H1 (cell line): ENCODE data around the gene PREX1. TPM values are rescaled to one million over a fixed set of nuclear protein-coding genes. Genes with fewer than 3 reads are reported as not detected.

ENCODE experiments used
- CTCF ChIA-PET: fragments of 300-600 bp; sonication (Branson Sonifier 250); formaldehyde crosslinking; loops from one replicate; lab custom pipeline; 2021; ENCODE audit not compliant: partially characterized antibody; lab: Charles Lee
- POLR2A ChIA-PET: fragments of 300-600 bp; sonication (Branson Sonifier 250); formaldehyde crosslinking; loops from one replicate; lab custom pipeline; 2021; ENCODE audit warnings: inconsistent platforms; ENCODE audit not compliant: partially characterized antibody; lab: Charles Lee
- DNase-seq, 2 experiments: peaks; one replicate each; pipeline versions ENCODE4 v3.0.0 to v3.0.0-alpha.2; 2010 to 2022; ENCODE audit warnings: low spot score in 2 of 2, low read depth in 1 of 2, mixed read lengths in 1 of 2
- FAIRE-seq: peaks from 2 replicates; lab custom pipeline; 2011; peaks lifted over from hg19 to GRCh38; lab: Jason Lieb, UNC
- H2AFZ ChIP-seq: 2 replicates; pipeline ENCODE4 v1.8.1; 2012; ENCODE audit warnings: low read length, inconsistent platforms
- H2AK5ac ChIP-seq: 2 replicates; pipeline ENCODE4 v1.6.1; 2013; ENCODE audit warnings: low read depth, low read length
- H2BK120ac ChIP-seq: replicated peaks from 2 replicates; pipeline ENCODE3; 2013; ENCODE audit warnings: low read depth, low read length, inconsistent platforms
- H2BK12ac ChIP-seq: 2 replicates; pipeline ENCODE4 v1.6.1; 2013; ENCODE audit warnings: low read depth, low read length
- H2BK15ac ChIP-seq: 2 replicates; pipeline ENCODE4 v1.6.1; 2013; ENCODE audit warnings: low read length
- H2BK20ac ChIP-seq: 2 replicates; pipeline ENCODE4 v1.6.1; 2013; ENCODE audit warnings: low read length
- H2BK5ac ChIP-seq: 2 replicates; pipeline ENCODE4 v1.6.1; 2013; ENCODE audit warnings: low read depth, low read length
- H3K14ac ChIP-seq: 2 replicates; pipeline ENCODE4 v1.6.1; 2013; ENCODE audit warnings: inconsistent platforms; ENCODE audit not compliant: insufficient read length
- H3K18ac ChIP-seq: 2 replicates; pipeline ENCODE4 v1.6.1; 2013; ENCODE audit warnings: low read length; ENCODE audit errors: extremely low read depth
- H3K23ac ChIP-seq: 2 replicates; pipeline ENCODE4 v1.6.1; 2013; ENCODE audit warnings: inconsistent platforms; ENCODE audit not compliant: insufficient read length
- H3K23me2 ChIP-seq: 2 replicates; pipeline ENCODE4 v1.6.1; 2013; ENCODE audit warnings: low read depth, low read length
- H3K27ac ChIP-seq: 2 replicates; pipeline ENCODE4 v1.6.1; 2011; ENCODE audit warnings: low read depth, low read length, inconsistent platforms
- H3K27me3 ChIP-seq, 4 experiments: replicated peaks in 1 of 4; 1 replicate in 1 of 4; 2 replicates in 3 of 4; pipeline versions ENCODE4 v1.6.1 to v1.8.1; 2011 to 2013; ENCODE audit warnings: low read length in 3 of 4, mild to moderate bottlenecking in 3 of 4, inconsistent platforms in 2 of 4, mixed read lengths in 2 of 4, moderate library complexity in 1 of 4; ENCODE audit not compliant: control insufficient read depth in 3 of 4, insufficient read depth in 3 of 4; ENCODE audit errors: extremely low read depth in 1 of 4
- H3K36me3 ChIP-seq, 4 experiments: 2 replicates each; pipeline versions ENCODE4 v1.6.1 to v1.8.1; 2011 to 2013; ENCODE audit warnings: mild to moderate bottlenecking in 4 of 4, low read length in 3 of 4, moderate library complexity in 2 of 4, control low read depth in 1 of 4, inconsistent platforms in 1 of 4; ENCODE audit not compliant: insufficient read depth in 4 of 4, control insufficient read depth in 2 of 4
- H3K4ac ChIP-seq: replicated peaks from 2 replicates; pipeline ENCODE3; 2013; ENCODE audit warnings: low read length, low read depth, mixed read lengths, inconsistent platforms; ENCODE audit not compliant: insufficient read length
- H3K4me1 ChIP-seq, 4 experiments: replicated peaks in 1 of 4; 1 replicate in 1 of 4; 2 replicates in 3 of 4; pipeline versions ENCODE4 v1.6.1 to v1.8.1; 2011 to 2013; ENCODE audit warnings: low read length in 3 of 4, inconsistent platforms in 2 of 4, mixed read lengths in 1 of 4; ENCODE audit not compliant: insufficient read depth in 4 of 4, control insufficient read depth in 3 of 4
- H3K4me2 ChIP-seq, 2 experiments: 2 replicates each; pipeline versions ENCODE4 v1.6.1 to v1.8.1; 2011 to 2013; ENCODE audit warnings: low read depth in 2 of 2, low read length in 2 of 2, control low read depth in 1 of 2, inconsistent platforms in 1 of 2, mild to moderate bottlenecking in 1 of 2; ENCODE audit not compliant: insufficient read depth in 1 of 2
- H3K4me3 ChIP-seq, 4 experiments: fragments of 200-600, 300-600 bp in 1 of 4; sonication (generic), shearing (Covaris generic), sonication (Bioruptor Twin) in 1 of 4; 2 replicates each; pipeline versions ENCODE4 v1.5.1 to v1.8.1; 2011 to 2016; ENCODE audit warnings: low read length in 4 of 4, low read depth in 3 of 4, control low read depth in 2 of 4, inconsistent platforms in 2 of 4, mild to moderate bottlenecking in 2 of 4, mixed read lengths in 1 of 4, moderate library complexity in 1 of 4; ENCODE audit not compliant: insufficient read depth in 2 of 4; ENCODE audit errors: extremely low read depth in 1 of 4
- H3K56ac ChIP-seq: replicated peaks from 2 replicates; pipeline ENCODE3; 2013; ENCODE audit warnings: low read depth, mild to moderate bottlenecking, mixed read lengths, low read length, inconsistent platforms; ENCODE audit not compliant: insufficient read length
- H3K79me1 ChIP-seq: 2 replicates; pipeline ENCODE4 v1.6.1; 2013; ENCODE audit warnings: low read depth, low read length, control low read depth
- H3K79me2 ChIP-seq, 2 experiments: 2 replicates each; pipeline versions ENCODE4 v1.6.1 to v1.8.1; 2012 to 2013; ENCODE audit warnings: low read length in 2 of 2, mild to moderate bottlenecking in 2 of 2, inconsistent platforms in 1 of 2; ENCODE audit not compliant: insufficient read depth in 2 of 2, control insufficient read depth in 1 of 2
- H3K9ac ChIP-seq, 4 experiments: replicated peaks in 1 of 4; 1 replicate in 1 of 4; 2 replicates in 3 of 4; pipeline versions ENCODE4 v1.6.1 to v1.8.1; 2011 to 2013; ENCODE audit warnings: low read depth in 3 of 4, low read length in 3 of 4, control low read depth in 2 of 4, mild to moderate bottlenecking in 2 of 4, moderate library complexity in 2 of 4, inconsistent platforms in 1 of 4; ENCODE audit errors: extremely low read depth in 1 of 4
- H3K9me3 ChIP-seq, 2 experiments: 2 replicates each; pipeline versions ENCODE4 v1.6.1 to v1.8.1; 2012 to 2013; ENCODE audit warnings: mild to moderate bottlenecking in 2 of 2, moderate library complexity in 2 of 2, control low read depth in 1 of 2, inconsistent platforms in 1 of 2, low read depth in 1 of 2, low read length in 1 of 2, mixed read lengths in 1 of 2; ENCODE audit not compliant: insufficient read depth in 2 of 2
- H4K20me1 ChIP-seq, 2 experiments: replicated peaks in 1 of 2; 2 replicates each; pipeline versions ENCODE3 to v1.8.1; 2011 to 2013; ENCODE audit warnings: inconsistent platforms in 2 of 2, low read length in 2 of 2, mild to moderate bottlenecking in 1 of 2; ENCODE audit not compliant: insufficient read depth in 2 of 2, control insufficient read depth in 1 of 2
- H4K5ac ChIP-seq: 2 replicates; pipeline ENCODE4 v1.6.1; 2013; ENCODE audit warnings: low read length, low read depth, mixed read lengths, inconsistent platforms; ENCODE audit not compliant: insufficient read length
- H4K8ac ChIP-seq: 2 replicates; pipeline ENCODE4 v1.8.0; 2013; ENCODE audit warnings: mild to moderate bottlenecking, moderate library complexity, low read length, inconsistent platforms; ENCODE audit not compliant: insufficient read depth; ENCODE audit errors: extremely low read depth
- H4K91ac ChIP-seq: replicated peaks from 2 replicates; pipeline ENCODE3; 2013; ENCODE audit warnings: low read length, mixed read lengths, inconsistent platforms; ENCODE audit not compliant: insufficient read length
- CBX8 ChIP-seq: fragments of 300-800, 300-1000 bp; sonication (generic); IDR thresholded peaks from 2 replicates; pipeline ENCODE4 v1.7.1; 2016; ENCODE audit warnings: low read depth, low read length, borderline replicate concordance
- WGBS, 2 experiments: shearing (Covaris generic) in 1 of 2; methylation state at CpG; one replicate each; pipeline versions ENCODE4 v1.1.6 to v1.1.7; 2013 to 2015; ENCODE audit warnings: low lambda C conversion rate in 2 of 2, mixed read lengths in 2 of 2, inconsistent platforms in 1 of 2, low coverage in 1 of 2, missing lambda C conversion rate in 1 of 2; ENCODE audit not compliant: insufficient replicate concordance in 2 of 2, insufficient coverage in 1 of 2, insufficient read length in 1 of 2; ENCODE audit errors: extremely low coverage in 1 of 2, missing lambda C conversion rate in 1 of 2; 5-methylcytosine and 5-hydroxymethylcytosine counted together
- polyA plus RNA-seq, 7 experiments: library from polyadenylated mRNA; depleted of rRNA in 3 of 7; stranded (reverse) in 5 of 7; unstranded in 2 of 7; fragments of >200 nt in 5 of 7; fragments of 200-250 nt in 2 of 7; gene quantifications; 1 replicate in 5 of 7; 2 replicates in 1 of 7; 4 replicates in 1 of 7; pipeline versions ENCODE4 v1.2.1 to v1.2.3, GENCODE V29; 2011 to 2013; ENCODE audit warnings: missing spikeins in 2 of 7, mixed read lengths in 2 of 7
- total RNA-seq: library from RNA; stranded (reverse); fragmentation: NEBNext Ultra II Directional; extraction: Animal tissue kit (Norgen Biotek cat#: 25700); gene quantifications from 2 replicates; pipeline ENCODE4 v1.2.1, GENCODE V29; 2021
- TF ChIP-seq, protein P1 (sequence below), 3 experiments: IDR thresholded peaks; 1 replicate in 2 of 3; 2 replicates in 1 of 3; pipeline versions ENCODE4 v1.5.1 to v1.6.1; 2011; ENCODE audit warnings: low read length in 3 of 3, mild to moderate bottlenecking in 3 of 3, inconsistent platforms in 2 of 3, low read depth in 1 of 3, moderate library complexity in 1 of 3; ENCODE audit not compliant: insufficient read depth in 1 of 3; ENCODE audit errors: control extremely low read depth in 1 of 3

PREX1 gene
- total and polyA plus RNA-seq, 2 of the 8 experiments (the other 6 are each of a cell fraction or from before 2014, with no cell fraction given) = 10.7 to 12.8 TPM

DNA sequence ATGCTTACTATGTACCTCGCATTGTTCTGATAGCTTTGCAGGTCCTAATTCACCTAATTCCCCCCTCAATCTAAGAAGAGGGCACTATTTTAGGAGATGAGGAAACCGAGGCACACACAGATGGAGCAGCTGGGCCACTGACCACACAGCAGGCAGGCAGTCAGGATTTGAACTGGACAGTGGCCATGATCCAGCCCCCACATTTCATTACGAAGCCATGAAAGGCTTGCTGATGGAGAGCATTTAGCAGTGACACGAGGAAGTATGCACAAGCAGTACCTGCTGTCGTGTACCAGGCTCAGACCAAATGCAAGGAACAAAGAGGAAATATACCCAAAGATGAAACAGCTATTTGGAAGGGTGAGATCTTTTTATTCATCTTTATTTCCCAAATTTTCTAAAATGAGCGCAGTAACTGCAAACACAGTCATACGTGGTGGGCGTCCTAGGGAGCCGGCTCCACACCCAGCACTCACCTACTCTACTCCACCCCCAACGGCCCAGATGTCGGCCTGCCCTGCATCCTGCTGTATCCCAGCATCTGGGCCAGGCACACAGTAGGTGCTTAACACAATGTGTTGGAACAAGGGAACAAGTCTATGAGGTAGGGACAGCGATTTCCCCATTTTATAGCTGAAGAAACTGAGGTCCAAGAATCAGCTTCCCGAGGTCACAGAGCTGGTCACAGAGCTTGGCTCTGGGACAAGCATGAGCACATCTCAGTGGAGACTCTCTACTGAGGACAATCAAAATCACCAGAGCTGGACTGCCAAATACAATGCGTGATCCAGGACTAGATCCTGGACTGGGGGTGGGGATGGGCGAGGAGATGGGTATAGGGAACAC lies 15.0 kb downstream of the PREX1 start:
- Histone ChIP-seq H3K36me3 (no peaks in the 10 kb centered on the region), H4K91ac (no peak overlapping the region), H2BK12ac (peak overlapping the region; percentile 51; the same call in 1 of the 2 replicates), H2BK15ac (no peak overlapping the region), H3K9me3 (no peaks in the 10 kb centered on the region), H3K4ac (no peak overlapping the region), H4K8ac (no peak overlapping the region), H3K79me1 (no peaks in the 10 kb centered on the region; the same call in 1 of the 2 replicates), H3K56ac (no peak overlapping the region), H3K23ac (no peak overlapping the region), H3K4me2 (no peak overlapping the region), H3K27me3 (no peaks in the 10 kb centered on the region), H3K14ac (no peak overlapping the region), H2BK120ac (no peak overlapping the region), H3K79me2 (no peaks in the 10 kb centered on the region), H3K23me2 (no peaks in the 10 kb centered on the region), H2BK5ac (no peak overlapping the region), H4K20me1 (no peaks in the 10 kb centered on the region), H2AFZ (no peak overlapping the region), H3K27ac (no peak overlapping the region), H3K4me1 (0 out of 7 replicates have a peak, but pooled peaks cover 0 to under 1% (median 0%) of the 10 kb centered on the region in 4 experiments), H2BK20ac (no peak overlapping the region), H3K9ac (no peak overlapping the region), H4K5ac (no peak overlapping the region), H2AK5ac (no peak overlapping the region), H3K18ac (no peak overlapping the region), H3K4me3 (no peak overlapping the region)
- WGBS, 2 experiments = 84% methylated on average over 15 of the region's 15 CpGs; no CpG with 5 or more reads in 1 of the 2 experiments
- ChIA-PET POLR2A (no interaction called here), CTCF (interaction anchor here (0.6 to 0.8 kb wide), 2 partner anchors 44 to 155 kb away, joined by 3 to 4 read pairs; no protein-coding TSS in a partner anchor)
- DNase-seq (no peak), FAIRE-seq (no peak)
- no peak for TF ChIP-seq CBX8
- TF ChIP-seq, protein P1, sequence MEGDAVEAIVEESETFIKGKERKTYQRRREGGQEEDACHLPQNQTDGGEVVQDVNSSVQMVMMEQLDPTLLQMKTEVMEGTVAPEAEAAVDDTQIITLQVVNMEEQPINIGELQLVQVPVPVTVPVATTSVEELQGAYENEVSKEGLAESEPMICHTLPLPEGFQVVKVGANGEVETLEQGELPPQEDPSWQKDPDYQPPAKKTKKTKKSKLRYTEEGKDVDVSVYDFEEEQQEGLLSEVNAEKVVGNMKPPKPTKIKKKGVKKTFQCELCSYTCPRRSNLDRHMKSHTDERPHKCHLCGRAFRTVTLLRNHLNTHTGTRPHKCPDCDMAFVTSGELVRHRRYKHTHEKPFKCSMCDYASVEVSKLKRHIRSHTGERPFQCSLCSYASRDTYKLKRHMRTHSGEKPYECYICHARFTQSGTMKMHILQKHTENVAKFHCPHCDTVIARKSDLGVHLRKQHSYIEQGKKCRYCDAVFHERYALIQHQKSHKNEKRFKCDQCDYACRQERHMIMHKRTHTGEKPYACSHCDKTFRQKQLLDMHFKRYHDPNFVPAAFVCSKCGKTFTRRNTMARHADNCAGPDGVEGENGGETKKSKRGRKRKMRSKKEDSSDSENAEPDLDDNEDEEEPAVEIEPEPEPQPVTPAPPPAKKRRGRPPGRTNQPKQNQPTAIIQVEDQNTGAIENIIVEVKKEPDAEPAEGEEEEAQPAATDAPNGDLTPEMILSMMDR (IDR thresholded peaks at IDR 0.05; ENCODE audit: control extremely low read depth in 1 of 3, insufficient read depth in 1 of 3, low read depth in 1 of 3, low read length in 3 of 3) = no peak
